ENCODE results near the gene RALB. TPM values are rescaled to one million over a fixed set of nuclear protein-coding genes. Genes with fewer than 3 reads are reported as not detected.

RALB gene
- total and polyA plus RNA-seq, 2 of the 8 experiments (the other 6 are each of a cell fraction or from before 2014, with no cell fraction given) = 12.0 to 16.6 TPM

DNA sequence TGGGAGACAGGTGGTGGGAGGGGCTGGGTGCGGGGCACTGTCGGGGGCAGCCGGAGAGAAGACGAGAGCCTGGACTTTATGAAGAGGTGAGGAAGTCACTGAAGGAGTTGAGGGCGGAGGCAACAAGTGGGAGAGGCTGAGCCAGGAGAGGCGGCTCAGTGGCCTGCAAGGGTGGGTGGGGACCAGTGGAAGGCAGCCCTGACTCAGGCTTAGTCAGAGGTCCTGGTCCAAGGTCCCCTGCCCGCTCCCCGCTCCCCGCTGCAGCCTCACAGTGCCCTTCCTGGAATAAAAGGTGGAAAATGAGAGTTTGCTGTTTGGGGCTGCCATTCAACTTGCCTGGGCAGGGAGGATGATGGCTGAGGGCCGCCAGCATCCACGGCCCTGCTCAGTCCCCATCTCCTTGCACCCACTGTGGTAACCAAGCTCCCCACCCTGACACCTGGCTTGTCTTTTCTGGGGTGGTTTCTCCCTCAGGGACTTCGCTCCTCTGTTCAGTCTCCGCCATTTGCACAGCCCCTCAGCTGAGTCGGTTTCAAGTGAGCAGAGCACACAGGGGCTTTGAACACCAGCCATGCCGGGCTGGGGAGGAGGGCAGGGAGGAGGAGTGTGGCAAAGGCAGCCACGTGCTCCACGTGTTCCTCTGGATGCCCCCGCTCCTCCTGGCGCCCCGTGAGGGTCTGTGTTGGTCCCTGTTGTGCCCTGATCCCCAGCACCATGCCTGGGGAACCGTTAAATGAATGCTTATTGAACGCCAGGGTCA is 13.7 kb upstream of the RALB start:
- Histone ChIP-seq H3K27ac (ENCODE audit: low read depth, low read length) (no peak overlapping the region), H2AFZ (ENCODE audit: low read length) (peak overlapping the region; percentile 90; the same call in 1 of the 2 replicates), H3K18ac (ENCODE audit: extremely low read depth, low read length) (peak overlapping the region; percentile 87), H2BK12ac (ENCODE audit: low read depth, low read length) (peak overlapping the region; percentile 40; the same call in 1 of the 2 replicates), H3K79me1 (ENCODE audit: low read depth, low read length) (no peaks in the 10 kb centered on the region), H3K36me3 (ENCODE audit: control insufficient read depth in 2 of 4, insufficient read depth in 4 of 4, low read length in 3 of 4) (no peaks in the 10 kb centered on the region), H3K9ac (replicated peaks in 1 of 4; ENCODE audit: extremely low read depth in 1 of 4, low read depth in 3 of 4, low read length in 3 of 4) (no peak overlapping the region), H2BK120ac (replicated peaks; ENCODE audit: low read depth, low read length) (no peak overlapping the region), H2BK5ac (ENCODE audit: low read depth, low read length) (no peak overlapping the region; the same call in 1 of the 2 replicates), H3K4ac (replicated peaks; ENCODE audit: insufficient read length, low read depth, low read length) (no peak overlapping the region), H4K5ac (ENCODE audit: insufficient read length, low read depth, low read length) (no peak overlapping the region), H2BK20ac (ENCODE audit: low read length) (peak overlapping the region; percentile 80; the same call in 1 of the 2 replicates), H4K91ac (replicated peaks; ENCODE audit: insufficient read length, low read length) (peak overlapping the region; percentile 72), H3K4me2 (ENCODE audit: insufficient read depth in 1 of 2, low read depth in 2 of 2, low read length in 2 of 2) (peak overlapping the region in 1 of 2 experiments; percentile 54; a peak in 1 of 4 replicates), H4K20me1 (replicated peaks in 1 of 2; ENCODE audit: control insufficient read depth in 1 of 2, insufficient read depth in 2 of 2, low read length in 2 of 2) (no peaks in the 10 kb centered on the region), H3K27me3 (replicated peaks in 1 of 4; ENCODE audit: control insufficient read depth in 3 of 4, extremely low read depth in 1 of 4, insufficient read depth in 3 of 4, low read length in 3 of 4) (peaks cover 0 to 2% (median 0%) of the 10 kb centered on the region in 4 experiments; a peak in 2 of 7 replicates), H4K8ac (ENCODE audit: extremely low read depth, insufficient read depth, low read length) (no peak overlapping the region), H3K9me3 (ENCODE audit: insufficient read depth in 2 of 2, low read depth in 1 of 2, low read length in 1 of 2) (no peaks in the 10 kb centered on the region), H3K23ac (ENCODE audit: insufficient read length) (no peak overlapping the region), H2AK5ac (ENCODE audit: low read depth, low read length) (0 out of 2 replicates have a peak overlapping the region, but pooled peaks have one; percentile 0), H3K79me2 (ENCODE audit: control insufficient read depth in 1 of 2, insufficient read depth in 2 of 2, low read length in 2 of 2) (no peaks in the 10 kb centered on the region), H3K56ac (replicated peaks; ENCODE audit: insufficient read length, low read depth, low read length) (no peak overlapping the region), H3K4me1 (replicated peaks in 1 of 4; ENCODE audit: control insufficient read depth in 3 of 4, insufficient read depth in 4 of 4, low read length in 3 of 4) (peaks cover 0 to 22% (median 6%) of the 10 kb centered on the region in 4 experiments; a peak in 6 of 7 replicates), H2BK15ac (ENCODE audit: low read length) (peak overlapping the region; percentile 95; the same call in 1 of the 2 replicates), H3K14ac (ENCODE audit: insufficient read length) (no peak overlapping the region), H3K23me2 (ENCODE audit: low read depth, low read length) (no peaks in the 10 kb centered on the region), H3K4me3 (ENCODE audit: extremely low read depth in 1 of 4, insufficient read depth in 2 of 4, low read depth in 3 of 4, low read length in 4 of 4) (no peak overlapping the region)
- FAIRE-seq (no peak), DNase-seq (ENCODE audit: low read depth in 1 of 2, low spot score in 2 of 2) (no peak)
- ChIA-PET CTCF (ENCODE audit: partially characterized antibody) (interaction anchor here (0.9 to 1.8 kb wide), 4 partner anchors 22 to 75 kb away, joined by 3 to 5 read pairs (median 4); no protein-coding TSS in a partner anchor), POLR2A (ENCODE audit: partially characterized antibody) (no interaction called here)
- TF ChIP-seq, protein P1, sequence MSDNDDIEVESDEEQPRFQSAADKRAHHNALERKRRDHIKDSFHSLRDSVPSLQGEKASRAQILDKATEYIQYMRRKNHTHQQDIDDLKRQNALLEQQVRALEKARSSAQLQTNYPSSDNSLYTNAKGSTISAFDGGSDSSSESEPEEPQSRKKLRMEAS (IDR thresholded peaks at IDR 0.05) = 0 out of 2 replicates have a peak, but pooled peaks have one; percentile 4
- no peak for TF ChIP-seq POU5F1 (IDR thresholded peaks at IDR 0.05; ENCODE audit: low read depth, low read length)
- TF ChIP-seq, protein P2, sequence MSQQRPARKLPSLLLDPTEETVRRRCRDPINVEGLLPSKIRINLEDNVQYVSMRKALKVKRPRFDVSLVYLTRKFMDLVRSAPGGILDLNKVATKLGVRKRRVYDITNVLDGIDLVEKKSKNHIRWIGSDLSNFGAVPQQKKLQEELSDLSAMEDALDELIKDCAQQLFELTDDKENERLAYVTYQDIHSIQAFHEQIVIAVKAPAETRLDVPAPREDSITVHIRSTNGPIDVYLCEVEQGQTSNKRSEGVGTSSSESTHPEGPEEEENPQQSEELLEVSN (IDR thresholded peaks at IDR 0.05) = peak; percentile 25; the same call in 1 of the 2 replicates
- 86% methylated on average over 22 of the region's 22 CpGs; no CpG with 5 or more reads in 1 of the 2 experiments for WGBS, 2 experiments (ENCODE audit: extremely low coverage in 1 of 2, insufficient coverage in 1 of 2, insufficient read length in 1 of 2, insufficient replicate concordance in 2 of 2, low coverage in 1 of 2, low lambda C conversion rate in 2 of 2, missing lambda C conversion rate in 1 of 2)
